Loucy (cell line): Measurements from ENCODE around the gene TMEM135.

Experiments used
- CTCF ChIP-seq: fragments of 200-600 bp; sonication (generic); conservative IDR thresholded peaks from 2 replicates; pipeline ENCODE4 v1.5.1; 2014; ENCODE audit warnings: mild to moderate bottlenecking, antibody characterized with exemption, low read length
- EZH2phosphoT487 ChIP-seq: fragments of 200-600 bp; IDR thresholded peaks from 2 replicates; pipeline ENCODE4 v1.6.1; 2018; ENCODE audit warnings: antibody characterized with exemption, mild to moderate bottlenecking, moderate library complexity, borderline replicate concordance

DNA sequence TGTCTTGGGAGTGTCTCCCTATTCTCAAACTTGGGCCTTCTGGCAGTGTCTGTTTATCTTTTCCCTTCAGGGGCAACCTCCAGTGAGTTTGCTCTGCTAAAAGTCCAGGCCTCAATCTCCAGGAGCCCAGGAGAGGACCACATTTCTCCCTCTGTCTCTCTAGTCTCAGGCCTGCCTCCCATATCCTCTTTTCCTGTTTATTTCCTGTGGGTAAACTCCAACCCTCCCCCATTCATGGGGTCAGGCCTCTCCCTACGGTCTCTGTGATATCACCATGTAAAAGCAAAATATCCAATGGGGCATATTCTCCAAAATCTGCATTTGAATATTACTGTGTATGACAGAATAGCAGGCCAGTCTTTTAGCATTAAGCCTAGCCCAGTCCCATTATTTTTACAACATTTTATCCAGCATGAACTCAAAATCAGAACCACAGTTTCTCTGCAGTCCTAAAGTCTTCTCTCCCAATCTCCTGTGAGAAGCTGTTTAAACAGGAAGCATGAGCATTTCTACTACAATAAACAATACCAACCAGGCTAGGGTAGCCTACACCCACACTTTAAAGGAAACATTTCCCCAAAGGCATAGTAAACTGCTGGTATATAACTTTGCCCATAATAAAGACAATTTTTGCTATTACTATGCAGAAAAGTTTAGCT, 18.0 kb upstream of the TMEM135 start:
- no peak for TF ChIP-seq CTCF
- TF ChIP-seq EZH2phosphoT487, result no peak
